T1000 (cell line): ENCODE data around the gene ZMIZ2.
A peak's percentile ranks its signal among the peaks of the same experiment; 100 is the strongest.

Experiments
- DNase-seq: peaks from one replicate; lab custom pipeline; 2025; ENCODE audit warnings: mixed read lengths; lab: John Stamatoyannopoulos, UW

The ZMIZ2 gene

DNA sequence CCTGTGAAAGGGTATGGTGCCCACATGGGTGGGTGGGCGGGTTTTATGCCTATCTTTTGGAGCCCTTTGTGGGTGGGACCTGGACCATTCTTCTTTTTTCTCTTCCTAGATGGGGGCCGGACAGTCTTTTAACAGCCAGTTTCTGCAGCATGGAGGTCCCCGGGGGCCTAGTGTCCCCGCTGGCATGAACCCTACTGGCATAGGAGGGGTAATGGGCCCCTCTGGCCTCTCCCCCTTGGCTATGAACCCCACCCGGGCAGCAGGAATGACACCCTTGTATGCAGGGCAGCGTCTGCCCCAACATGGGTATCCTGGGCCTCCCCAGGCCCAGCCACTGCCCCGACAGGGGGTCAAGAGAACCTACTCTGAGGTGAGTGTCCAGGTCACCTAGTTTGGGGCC lies 9.1 kb downstream of the ZMIZ2 start:
- no peak for DNase-seq

DNA sequence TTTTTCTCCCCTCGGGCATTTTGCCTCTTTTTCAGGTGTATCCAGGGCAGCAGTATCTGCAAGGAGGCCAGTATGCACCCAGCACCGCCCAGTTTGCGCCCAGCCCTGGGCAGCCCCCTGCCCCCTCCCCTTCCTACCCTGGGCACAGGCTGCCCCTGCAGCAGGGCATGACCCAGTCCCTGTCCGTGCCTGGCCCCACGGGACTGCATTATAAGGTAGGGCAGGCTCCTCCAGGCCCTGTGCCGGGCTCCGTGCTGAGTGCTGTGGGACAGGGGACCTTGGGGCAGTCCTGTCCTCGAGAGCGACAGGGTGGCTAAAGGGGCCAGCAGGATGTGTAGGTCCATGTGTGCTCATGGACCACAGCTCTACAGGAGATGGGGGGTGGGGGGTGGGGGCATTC lies 10.6 kb downstream of the ZMIZ2 start:
- DNase-seq: no peak

DNA sequence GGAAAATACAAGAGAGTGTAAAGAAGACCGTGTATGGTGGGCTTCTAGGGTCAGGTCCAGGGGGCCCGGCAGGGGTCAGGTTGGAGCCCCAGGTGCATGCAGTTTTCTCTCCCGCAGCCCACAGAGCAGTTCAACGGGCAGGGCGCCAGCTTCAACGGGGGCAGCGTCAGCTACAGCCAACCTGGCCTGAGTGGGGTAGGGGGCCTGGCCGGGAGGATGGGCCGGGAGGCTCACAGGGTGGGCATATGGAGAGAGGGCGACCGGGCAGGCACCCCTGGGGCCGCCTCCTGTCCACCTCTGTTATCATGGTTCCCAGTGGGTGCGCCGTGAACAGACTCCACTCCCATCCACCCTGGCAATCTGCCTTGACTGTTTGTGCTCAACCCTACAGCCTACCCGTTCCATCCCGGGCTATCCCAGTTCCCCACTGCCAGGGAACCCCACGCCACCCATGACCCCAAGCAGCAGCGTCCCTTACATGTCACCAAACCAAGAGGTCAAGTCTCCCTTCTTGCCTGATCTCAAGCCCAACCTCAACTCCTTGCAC lies 11.5 kb downstream of the ZMIZ2 start:
- no peak for DNase-seq

DNA sequence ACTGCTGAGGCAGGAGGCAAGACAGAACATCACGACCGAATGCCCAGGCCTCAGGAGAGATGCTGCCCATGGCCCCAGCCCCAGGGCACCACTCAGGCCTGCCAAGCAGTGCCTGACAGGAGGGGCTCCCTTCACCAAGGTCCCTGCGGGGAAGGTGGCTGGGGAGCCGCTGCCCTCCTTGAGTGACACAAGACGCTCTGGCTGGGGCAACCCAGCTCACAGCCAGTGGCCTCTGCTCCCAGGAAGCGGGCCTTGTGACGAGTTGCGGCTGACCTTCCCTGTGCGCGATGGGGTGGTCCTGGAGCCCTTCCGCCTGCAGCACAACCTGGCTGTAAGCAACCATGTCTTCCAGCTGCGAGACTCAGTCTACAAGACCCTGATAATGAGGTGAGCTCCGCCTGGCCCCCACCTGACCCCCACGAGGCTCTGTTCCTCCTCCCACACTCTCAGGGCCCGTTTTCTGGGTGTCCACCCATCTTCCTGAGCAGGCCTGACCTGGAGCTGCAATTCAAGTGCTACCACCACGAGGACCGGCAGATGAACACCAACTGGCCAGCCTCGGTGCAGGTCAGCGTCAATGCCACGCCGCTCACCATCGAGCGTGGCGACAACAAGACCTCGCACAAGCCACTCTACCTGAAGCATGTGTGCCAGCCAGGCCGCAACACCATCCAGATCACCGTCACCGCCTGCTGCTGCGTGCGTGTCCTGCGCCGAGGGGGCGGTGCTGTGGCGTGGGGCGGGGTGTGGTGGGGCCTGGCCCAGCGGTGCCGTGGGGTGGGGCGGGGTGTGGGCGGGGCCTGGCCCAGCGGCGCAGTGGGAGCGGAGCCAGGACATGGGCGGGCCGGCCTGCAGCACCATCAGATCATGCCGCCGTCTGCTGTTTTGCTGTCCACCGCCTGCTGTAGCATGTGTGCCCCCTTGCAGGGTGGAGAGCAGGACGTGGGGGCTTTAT lies 12.8 kb downstream of the ZMIZ2 start:
- DNase-seq: peak; percentile 39

DNA sequence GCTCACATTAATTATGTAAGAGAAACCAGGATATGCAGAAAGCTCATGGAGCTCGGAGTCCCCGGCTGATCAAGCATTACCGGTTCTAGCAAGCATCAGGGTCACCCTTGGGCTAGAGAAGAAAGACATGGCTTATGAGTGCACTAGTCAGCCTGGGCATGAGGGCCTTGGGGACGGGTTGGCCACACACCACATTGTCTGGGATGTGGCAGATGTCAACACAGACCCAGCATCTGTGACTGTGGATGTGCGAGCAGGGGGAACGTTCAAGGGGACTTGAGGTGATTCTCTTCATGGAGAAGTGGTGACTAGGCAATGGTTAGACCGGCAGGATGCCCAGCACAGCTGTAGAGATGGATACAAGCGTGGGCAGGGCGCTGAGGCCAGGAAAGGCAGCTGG lies 13.7 kb downstream of the ZMIZ2 start:
- no peak for DNase-seq

DNA sequence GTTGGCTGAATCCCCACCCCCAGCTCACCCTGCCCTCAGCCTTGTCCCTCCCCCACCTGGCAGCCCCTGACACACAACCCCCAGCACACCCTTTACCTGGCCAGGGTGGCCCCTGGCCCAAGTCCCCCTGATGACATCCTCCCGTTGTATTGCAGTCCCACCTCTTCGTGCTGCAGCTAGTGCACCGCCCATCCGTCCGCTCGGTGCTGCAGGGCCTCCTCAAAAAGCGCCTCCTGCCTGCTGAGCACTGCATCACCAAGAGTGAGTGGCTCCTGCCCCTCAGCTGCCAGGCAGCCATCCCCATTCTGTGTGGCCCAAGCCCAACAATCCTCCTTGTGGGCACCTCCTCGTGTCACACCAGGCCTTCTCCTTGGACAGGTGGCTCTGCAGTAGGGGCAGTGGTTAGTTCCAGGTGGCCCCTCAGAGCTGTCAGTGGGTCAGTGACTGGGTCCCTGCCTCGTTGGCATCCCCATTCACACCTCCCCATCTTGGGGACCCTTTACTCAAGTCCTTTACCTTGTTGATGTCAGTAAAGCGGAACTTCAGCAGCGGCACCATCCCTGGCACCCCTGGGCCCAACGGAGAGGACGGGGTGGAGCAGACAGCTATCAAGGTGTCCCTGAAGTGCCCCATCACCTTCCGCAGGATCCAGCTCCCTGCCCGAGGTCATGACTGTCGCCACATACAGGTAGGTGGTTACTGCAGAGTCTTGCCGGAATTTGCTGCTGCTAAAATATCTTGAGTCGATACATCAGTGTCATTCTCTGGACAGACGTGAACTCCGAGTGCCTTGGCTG lies 14.3 kb downstream of the ZMIZ2 start:
- DNase-seq: no peak

DNA sequence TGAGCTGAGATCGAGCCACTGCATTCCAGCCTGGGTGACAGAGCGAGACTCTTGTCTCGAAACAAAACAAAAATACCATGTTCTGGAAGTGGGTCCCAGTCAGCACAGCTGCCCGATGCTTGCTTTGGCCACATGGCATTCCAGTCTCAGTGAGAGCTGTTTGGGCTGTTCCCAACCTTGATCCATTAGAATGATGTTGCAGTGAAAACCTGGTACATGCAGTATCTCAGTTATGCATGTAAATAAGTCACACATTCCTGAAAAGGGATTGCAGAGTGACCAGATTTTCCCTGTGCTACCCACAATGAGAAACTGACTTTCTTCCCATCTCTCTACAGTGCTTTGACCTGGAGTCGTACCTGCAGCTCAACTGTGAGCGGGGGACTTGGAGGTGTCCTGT lies 15.4 kb downstream of the ZMIZ2 start:
- no peak for DNase-seq

DNA sequence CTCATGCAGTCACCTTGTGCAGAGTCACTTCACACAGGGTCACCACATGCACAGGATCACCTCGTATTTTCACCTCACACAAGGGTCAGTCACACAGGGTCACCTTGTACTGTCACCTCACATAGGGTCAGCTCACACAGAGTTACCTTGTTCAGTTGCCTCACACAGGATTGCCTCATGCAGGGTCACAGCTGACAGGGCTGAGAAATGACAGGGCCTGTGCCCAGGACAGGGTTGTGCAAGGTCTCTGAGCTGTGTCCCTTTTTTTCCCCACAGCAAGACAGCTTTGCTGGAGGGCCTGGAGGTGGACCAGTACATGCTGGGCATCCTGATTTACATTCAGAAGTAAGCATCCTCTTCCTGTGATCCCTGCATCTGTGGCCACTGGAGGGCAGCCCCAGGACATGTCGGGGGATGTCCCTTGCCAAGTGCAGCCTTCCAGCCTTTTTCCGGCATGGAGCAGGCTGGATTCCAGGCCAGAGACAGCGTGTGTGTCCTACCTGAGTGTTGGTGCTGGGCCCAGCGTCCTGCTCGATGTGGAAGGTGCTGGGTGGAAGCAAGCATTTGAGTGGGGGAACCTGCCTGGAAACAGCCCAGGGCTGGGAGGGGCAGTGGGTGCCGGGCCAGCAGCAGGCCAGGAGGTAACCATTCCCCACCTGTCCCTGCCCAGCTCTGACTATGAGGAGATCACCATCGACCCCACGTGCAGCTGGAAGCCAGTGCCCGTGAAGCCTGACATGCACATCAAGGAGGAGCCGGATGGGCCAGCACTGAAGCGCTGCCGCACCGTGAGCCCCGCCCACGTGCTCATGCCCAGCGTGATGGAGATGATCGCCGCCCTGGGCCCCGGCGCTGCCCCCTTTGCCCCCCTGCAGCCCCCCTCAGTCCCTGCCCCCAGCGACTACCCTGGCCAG lies 16.3 kb downstream of the ZMIZ2 start:
- DNase-seq: no peak

DNA sequence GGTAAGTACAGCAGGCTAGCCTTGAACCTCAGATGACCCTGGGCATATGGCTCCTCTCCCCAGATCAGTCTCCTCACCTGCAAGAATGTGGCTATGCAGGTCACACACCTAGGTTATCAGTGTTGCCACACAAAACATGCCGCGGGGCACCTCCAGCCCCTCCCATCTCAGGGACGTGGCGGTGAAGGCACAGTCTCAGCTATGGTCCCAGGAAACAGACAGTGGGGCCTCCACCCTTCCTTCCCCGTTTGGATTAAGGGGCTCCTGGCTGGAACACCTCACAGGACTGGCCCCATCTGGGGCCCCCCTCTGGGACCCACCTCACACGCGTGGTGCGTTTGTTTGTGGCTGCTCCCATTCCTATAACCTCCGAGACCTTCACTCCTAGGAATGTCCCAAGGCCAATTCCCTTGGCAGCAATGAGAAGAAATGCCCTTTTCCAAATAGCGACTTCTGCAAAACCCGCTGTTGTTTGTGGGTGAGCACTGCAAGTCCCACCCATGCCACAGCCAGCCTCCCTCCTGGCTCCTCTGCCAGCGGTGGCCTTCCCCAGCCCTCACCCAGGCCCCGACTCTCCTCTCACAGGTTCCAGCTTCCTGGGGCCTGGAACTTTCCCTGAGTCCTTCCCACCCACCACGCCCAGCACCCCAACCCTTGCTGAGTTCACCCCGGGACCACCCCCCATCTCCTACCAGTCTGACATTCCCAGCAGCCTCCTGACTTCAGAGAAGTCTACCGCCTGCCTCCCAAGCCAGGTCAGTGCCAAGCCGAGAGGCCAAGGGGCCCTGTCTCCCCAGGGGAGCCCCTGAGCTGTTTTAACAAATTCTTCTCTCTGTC lies 17.1 kb downstream of the ZMIZ2 start:
- no peak for DNase-seq

DNA sequence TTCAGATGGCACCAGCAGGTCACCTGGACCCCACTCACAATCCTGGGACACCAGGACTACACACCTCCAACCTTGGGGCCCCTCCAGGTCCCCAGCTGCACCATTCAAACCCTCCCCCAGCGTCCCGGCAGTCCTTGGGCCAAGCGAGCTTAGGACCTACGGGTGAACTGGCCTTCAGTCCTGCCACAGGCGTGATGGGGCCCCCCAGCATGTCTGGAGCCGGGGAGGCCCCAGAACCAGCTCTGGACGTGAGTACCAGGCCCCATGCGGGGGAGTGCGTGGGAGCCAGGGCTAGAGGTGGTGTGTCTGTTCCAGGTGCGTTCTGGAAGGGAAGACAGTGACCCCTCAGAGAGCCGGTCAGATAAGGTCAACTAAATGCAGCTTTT lies 17.8 kb downstream of the ZMIZ2 start:
- no peak for DNase-seq

DNA sequence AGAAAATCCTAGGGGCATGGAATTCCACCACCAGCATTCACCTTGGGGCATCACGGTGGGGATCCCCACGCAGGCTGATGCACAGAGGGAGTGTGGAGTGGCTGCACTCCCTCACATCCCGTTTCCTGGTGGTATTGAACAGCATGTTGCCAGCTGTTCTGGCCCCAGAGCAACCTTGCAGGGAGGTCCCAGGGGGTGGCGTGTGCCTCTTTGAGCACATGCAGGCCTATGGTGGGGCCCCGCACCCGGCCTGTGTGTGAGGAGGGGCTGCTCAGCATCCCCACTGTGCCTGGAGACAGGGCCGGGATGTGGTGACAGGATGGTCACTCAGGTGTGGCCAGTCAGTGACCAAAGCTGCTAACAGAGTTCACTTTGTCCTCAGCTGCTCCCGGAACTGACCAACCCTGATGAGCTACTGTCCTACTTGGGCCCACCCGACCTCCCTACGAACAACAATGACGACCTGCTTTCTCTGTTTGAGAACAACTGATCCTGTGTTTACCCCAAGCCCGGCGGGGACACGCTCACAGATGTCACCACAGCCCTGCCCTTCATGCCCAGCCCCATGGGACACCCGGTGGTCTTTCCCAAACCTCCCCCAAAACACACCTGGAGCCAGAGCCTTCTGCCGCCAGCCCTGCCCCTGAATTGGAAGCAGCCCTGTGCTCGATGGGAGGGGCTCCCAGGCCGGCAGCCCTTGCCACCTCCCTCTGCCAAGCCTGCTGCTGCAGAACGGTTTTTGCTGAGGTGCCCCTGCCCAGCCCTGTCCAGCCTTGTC lies 18.7 kb downstream of the ZMIZ2 start:
- no peak for DNase-seq

DNA sequence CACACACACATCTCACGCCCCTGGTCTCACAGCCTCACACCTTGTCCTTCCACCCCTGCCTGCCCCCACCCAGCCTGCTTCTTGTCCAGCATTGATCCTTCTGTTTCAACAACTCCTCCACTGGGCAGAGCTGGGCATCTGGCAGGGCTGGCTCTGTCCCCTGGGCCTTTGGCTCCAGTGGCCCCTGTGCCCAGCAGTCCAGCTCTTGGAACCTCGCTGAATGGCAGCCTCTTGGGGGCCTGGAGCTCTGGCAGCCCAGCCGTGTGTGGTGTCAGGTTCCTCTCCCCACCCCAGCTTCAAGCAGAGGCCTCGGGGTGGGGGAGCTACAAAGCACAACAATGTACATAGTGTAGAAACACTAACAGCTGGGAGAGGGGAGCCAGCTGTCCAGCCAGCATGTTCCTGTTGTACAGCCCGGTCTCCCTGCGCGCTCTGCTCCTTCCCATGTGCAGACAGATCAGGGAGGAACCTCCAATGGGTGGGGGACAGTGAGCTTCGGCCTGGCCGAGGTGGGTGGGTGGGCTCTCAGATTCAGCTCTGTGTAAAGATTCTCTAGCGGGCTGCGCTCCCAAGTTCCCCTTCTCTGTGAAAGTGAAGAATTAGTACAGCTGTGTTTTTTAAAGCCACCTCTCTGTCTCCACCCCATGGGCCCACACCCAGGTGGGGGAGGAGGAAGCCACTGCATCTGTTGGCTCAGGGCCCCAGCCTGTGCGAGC lies 19.4 kb downstream of the ZMIZ2 start:
- no peak for DNase-seq

DNA sequence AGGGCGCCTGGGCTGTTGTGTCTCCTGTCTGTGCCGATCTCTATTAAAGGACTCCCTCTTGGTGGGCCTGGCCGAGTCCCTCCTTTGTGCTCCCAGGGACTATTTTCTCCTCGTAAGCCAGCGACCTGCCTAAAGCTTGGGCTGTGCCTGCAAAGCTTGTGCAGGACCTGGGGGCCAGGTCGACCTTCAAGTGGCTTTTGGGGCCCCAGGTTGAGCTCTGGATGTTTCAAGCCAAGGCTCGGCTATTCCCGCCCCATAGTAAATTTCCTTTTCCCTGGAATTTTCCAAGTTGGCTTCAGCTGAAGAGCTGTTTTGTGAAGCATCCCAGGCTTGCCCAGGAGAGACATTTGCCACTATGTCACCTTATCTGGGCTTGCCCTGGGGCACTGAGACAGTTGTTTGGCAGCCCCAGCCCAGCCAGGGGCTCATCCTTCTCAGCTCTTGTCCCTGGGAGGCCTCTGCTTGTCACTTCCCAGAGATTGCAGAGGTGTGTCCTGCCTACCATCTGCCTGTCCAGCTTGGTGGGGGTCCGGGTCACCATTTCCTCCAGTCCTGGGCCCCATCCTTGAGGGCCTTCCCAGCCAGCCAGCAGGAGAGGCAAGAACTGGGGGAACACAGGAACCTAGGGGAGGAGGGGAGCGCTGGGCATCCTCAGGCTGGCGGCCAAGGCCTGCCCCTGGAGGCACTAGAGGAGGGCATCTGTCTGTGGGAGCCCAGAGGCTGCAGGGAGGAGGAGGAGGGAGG lies 20.2 kb downstream of the ZMIZ2 start:
- DNase-seq: no peak

DNA sequence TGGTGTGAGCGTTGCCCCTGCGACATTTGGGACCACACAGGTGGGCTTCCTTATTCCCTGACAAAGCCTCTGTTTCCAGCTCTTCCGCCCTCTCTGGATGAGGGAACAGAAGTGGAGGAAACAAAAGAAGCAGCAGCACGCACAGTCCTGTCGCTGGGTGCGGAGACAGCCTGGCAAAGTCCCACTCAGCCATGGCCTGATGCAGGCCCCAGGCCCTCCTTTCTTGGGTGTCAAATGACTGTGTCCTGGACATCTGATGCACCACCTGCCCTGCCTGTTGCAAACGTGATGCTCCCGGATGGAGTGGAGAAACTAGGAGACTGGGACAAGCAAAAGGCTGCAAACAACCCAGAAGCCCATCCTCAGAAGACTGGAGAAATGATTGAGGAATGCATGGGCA lies 20.7 kb downstream of the ZMIZ2 start:
- DNase-seq: no peak

DNA sequence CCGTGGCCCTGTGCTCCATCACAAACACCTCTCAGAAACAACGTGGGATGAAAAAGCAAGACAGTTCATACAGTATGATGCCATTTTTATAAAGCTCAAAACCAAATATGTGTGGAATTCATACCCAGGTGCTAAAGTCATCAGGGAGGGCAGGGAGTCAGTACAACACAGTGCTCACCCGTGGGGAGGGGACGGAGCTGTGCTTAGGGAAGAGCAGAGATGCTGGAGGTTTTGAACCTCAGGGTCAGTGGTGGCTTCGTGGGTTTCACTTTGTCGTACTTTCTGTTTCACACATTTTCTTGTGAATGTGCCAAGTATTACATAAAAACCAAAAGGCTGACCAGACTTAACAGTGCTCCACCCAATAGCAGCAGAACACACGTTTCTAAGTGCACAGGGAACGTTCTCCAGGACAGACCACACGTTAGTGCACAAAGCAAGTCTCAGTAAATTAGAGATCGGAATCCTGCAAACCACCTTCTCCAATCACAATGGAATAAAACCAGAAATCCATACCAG lies 21.2 kb downstream of the ZMIZ2 start:
- DNase-seq: no peak

DNA sequence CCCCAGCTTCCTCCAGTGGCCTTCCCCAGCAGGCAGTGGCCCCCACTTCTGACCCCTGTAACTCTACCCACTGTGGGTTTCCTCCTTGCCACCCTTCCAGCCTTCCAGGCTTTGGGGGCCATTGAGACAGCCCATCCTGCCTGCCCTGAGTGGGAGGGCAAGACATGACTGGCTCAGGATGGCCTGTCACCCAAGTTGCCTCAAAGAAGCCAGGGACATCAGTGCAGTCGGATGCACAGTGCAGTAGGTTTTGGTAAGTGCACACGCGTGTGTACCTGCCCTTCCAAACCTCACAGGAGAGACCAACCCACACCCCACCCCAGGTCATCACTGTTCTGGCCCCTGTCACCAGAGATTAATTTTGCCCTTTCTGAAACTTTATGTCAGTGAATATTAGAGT lies 22.7 kb downstream of the ZMIZ2 start:
- no peak for DNase-seq

DNA sequence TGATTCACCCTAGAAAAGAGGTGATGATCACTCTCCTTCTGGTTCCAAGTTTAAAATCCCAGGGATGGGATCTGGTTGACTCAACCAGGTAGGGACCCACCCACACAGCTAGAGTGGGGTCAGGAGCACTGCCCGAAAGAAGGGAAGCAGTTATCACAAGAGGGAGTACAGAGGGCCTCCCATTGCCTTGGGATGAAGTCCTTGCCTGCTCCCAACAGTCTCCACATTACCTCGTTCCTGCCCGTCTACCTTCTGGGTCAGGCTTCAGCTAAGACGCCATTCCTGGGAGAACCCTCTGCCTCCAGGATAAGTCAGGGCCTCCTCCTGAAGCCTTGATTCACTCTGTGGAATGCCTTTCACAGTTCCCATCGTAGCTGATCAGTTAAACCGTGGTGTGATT lies 23.8 kb downstream of the ZMIZ2 start:
- no peak for DNase-seq

DNA sequence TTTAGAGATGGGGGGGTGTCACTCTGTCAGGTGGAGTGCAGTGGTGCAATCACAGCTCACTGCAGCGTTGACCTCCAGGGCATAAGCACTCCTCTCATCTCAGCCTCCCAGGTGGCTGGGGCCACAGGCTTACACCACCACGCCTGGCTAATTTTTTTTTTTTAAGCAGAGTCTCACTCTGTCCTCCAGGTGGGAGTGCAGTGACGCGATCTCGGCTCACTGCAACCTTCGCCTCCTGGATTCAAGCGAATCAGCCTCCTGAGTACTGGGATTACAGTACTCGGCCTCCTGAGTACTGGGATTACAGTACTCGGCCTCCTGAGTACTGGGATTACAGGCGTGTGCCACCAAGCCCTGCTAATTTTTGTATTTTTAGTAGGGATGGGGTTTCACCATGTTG lies 24.2 kb downstream of the ZMIZ2 start:
- no peak for DNase-seq
